GM12878 (cell line): ENCODE data around the gene TBC1D8. TPM values are rescaled to one million over a fixed set of nuclear protein-coding genes. Genes with fewer than 3 reads are reported as not detected.

Experiments used
- ATAC-seq: fragments of 200-7000 bp; cut with Tn5 transposase; 3 replicates; pipeline ENCODE4 v1.9.1; 2020; ENCODE audit warnings: mild to moderate bottlenecking, moderate library complexity
- BruUV-seq: library from RNA; stranded (reverse); fragments of 400-500 nt; replicated peaks from 2 replicates; lab custom pipeline; 2021; lab: Mats Ljungman, UMichigan
- CTCF ChIA-PET: fragments of 300-600 bp; sonication (Branson Sonifier 250); formaldehyde crosslinking; extraction: SDS; loops from one replicate; lab custom pipeline; 2021; ENCODE audit warnings: inconsistent platforms; lab: Yijun Ruan, JAX
- POLR2A ChIA-PET: fragments of 350-600 bp; formaldehyde crosslinking; extraction: SDS; loops from one replicate; lab custom pipeline; 2021; ENCODE audit warnings: inconsistent platforms; lab: Charles Lee
- RAD21 ChIA-PET: fragments of 300-600 bp; sonication (Branson Sonifier 250); formaldehyde crosslinking; loops from one replicate; lab custom pipeline; 2023; ENCODE audit warnings: antibody characterized with exemption; ENCODE audit not compliant: unreplicated experiment; lab: Charles Lee
- SMC1A ChIA-PET: fragments of 300-600 bp; sonication (Branson Sonifier 250); formaldehyde crosslinking; loops from one replicate; lab custom pipeline; 2023; ENCODE audit not compliant: unreplicated experiment, uncharacterized antibody; lab: Charles Lee
- DNase-seq: peaks from one replicate; pipeline ENCODE4 v3.0.0-alpha.2; 2011; ENCODE audit warnings: low read depth, low spot score
- FAIRE-seq: peaks from 3 replicates; lab custom pipeline; 2011; peaks lifted over from hg19 to GRCh38; lab: Jason Lieb, UNC
- H2AFZ ChIP-seq: 2 replicates; pipeline ENCODE4 v1.6.0; 2011; ENCODE audit warnings: low read depth, low read length, control low read depth; ENCODE audit not compliant: control insufficient read depth
- H3K27ac ChIP-seq: 2 replicates; pipeline ENCODE4 v1.5.1; 2011; ENCODE audit warnings: control low read depth; ENCODE audit not compliant: control insufficient read depth, insufficient read depth
- H3K27me3 ChIP-seq, 2 experiments: replicated peaks in 1 of 2; 2 replicates each; pipeline versions ENCODE4 v1.6.0 to v1.6.1; 2011; ENCODE audit warnings: low read length in 1 of 2; ENCODE audit not compliant: control insufficient read depth in 2 of 2, insufficient read depth in 2 of 2
- H3K36me3 ChIP-seq, 2 experiments: 2 replicates each; pipeline ENCODE4 v1.5.1; 2011; ENCODE audit warnings: low read length in 1 of 2; ENCODE audit not compliant: control insufficient read depth in 2 of 2, insufficient read depth in 2 of 2
- H3K4me1 ChIP-seq: 2 replicates; pipeline ENCODE4 v1.6.1; 2011; ENCODE audit warnings: mild to moderate bottlenecking, low read length, moderate library complexity, mixed read lengths; ENCODE audit not compliant: control insufficient read depth, insufficient read depth
- H3K4me2 ChIP-seq: 2 replicates; pipeline ENCODE4 v1.6.0; 2011; ENCODE audit warnings: control low read depth; ENCODE audit not compliant: control insufficient read depth, insufficient read depth
- H3K4me3 ChIP-seq: fragments of 200-600 bp; sonication (generic); 2 replicates; pipeline ENCODE4 v1.5.1; 2016
- H3K79me2 ChIP-seq: 2 replicates; pipeline ENCODE4 v1.6.0; 2011; ENCODE audit warnings: low read length; ENCODE audit not compliant: control insufficient read depth, insufficient read depth
- H3K9ac ChIP-seq: 2 replicates; pipeline ENCODE4 v1.8.0; 2011; ENCODE audit warnings: low read length, control low read depth, mixed read lengths; ENCODE audit not compliant: control insufficient read depth, insufficient read depth
- H3K9me3 ChIP-seq: replicated peaks from 3 replicates; pipeline ENCODE4 v1.5.1; 2011; ENCODE audit warnings: mild to moderate bottlenecking, low read length; ENCODE audit not compliant: control insufficient read depth, insufficient read depth
- H4K20me1 ChIP-seq: 2 replicates; pipeline ENCODE4 v1.6.0; 2011; ENCODE audit not compliant: control insufficient read depth, insufficient read depth
- CREB1 ChIP-seq: IDR thresholded peaks from 2 replicates; pipeline ENCODE4 v1.6.1; 2012; ENCODE audit warnings: low read depth, mild to moderate bottlenecking, inconsistent platforms
- IKZF1 ChIP-seq: fragments of 450-650 bp; conservative IDR thresholded peaks from 2 replicates; pipeline ENCODE4 v1.6.1; 2017; ENCODE audit warnings: antibody characterized with exemption, mild to moderate bottlenecking
- MEF2B ChIP-seq: fragments of 450-650 bp; IDR thresholded peaks from 2 replicates; pipeline ENCODE4 v1.6.1; 2018; ENCODE audit warnings: mild to moderate bottlenecking, moderate library complexity; ENCODE audit not compliant: partially characterized antibody, poor library complexity, severe bottlenecking
- SPI1 ChIP-seq: IDR thresholded peaks from 2 replicates; pipeline ENCODE4 v1.6.1; 2011; ENCODE audit warnings: low read depth, mild to moderate bottlenecking, low read length, moderate library complexity, borderline replicate concordance; ENCODE audit not compliant: insufficient read depth
- WGBS: methylation state at CpG from one replicate; pipeline ENCODE4 v1.1.6; 2016; ENCODE audit warnings: low lambda C conversion rate; ENCODE audit not compliant: insufficient replicate concordance, insufficient coverage; ENCODE audit errors: missing lambda C conversion rate; 5-methylcytosine and 5-hydroxymethylcytosine counted together
- in situ Hi-C: fragments of 300-500 bp; cut with MboI; formaldehyde crosslinking; loops from 9 replicates; pipeline ENCODE4 v1.14.3; 2018; ENCODE audit warnings: mixed read lengths
- intact Hi-C: fragments of 100-400 bp; cut with micrococcal nuclease; formaldehyde crosslinking; loops from one replicate; pipeline ENCODE4 v1.14.2; 2022; ENCODE audit not compliant: unreplicated experiment
- polyA plus RNA-seq, 11 experiments: library from polyadenylated mRNA; depleted of rRNA in 4 of 11; unstranded in 6 of 11; stranded (reverse) in 5 of 11; fragments of >200 nt; fragmentation: Nextera tagmentation in 4 of 11; fragmentation: Illumina TruSeq in 1 of 11; extraction: Ambion mirVana in 4 of 11; extraction: Trizol in 1 of 11; gene quantifications; 1 replicate in 1 of 11; 2 replicates in 10 of 11; pipeline versions ENCODE4 v1.2.1 to v1.2.3, GENCODE V29; 2011 to 2016; ENCODE audit warnings: inconsistent platforms in 2 of 11, missing spikeins in 2 of 11, low read depth in 1 of 11
- total RNA-seq, 4 experiments: library from RNA; depleted of rRNA in 3 of 4; stranded (reverse); fragments of >200 nt in 3 of 4; fragmentation: Illumina TruSeq in 1 of 4; extraction: Trizol in 1 of 4; gene quantifications; 2 replicates each; pipeline versions ENCODE4 v1.2.1 to v1.2.3, GENCODE V29; 2013 to 2021
- TF ChIP-seq, protein P1 (sequence below): fragments of 450-650 bp; formaldehyde crosslinking; IDR thresholded peaks from 2 replicates; pipeline ENCODE4 v1.5.0; 2022; ENCODE audit warnings: mild to moderate bottlenecking, missing genetic modification characterization
- TF ChIP-seq, protein P2 (sequence below): fragments of 450-650 bp; IDR thresholded peaks from 2 replicates; pipeline ENCODE4 v1.6.1; 2016; ENCODE audit warnings: mild to moderate bottlenecking

TBC1D8 gene
- total and polyA plus RNA-seq, 10 of the 15 experiments (the other 5 are each of a cell fraction or from before 2014, with no cell fraction given): 0.80 to 4.9 (median 4.4) TPM

DNA sequence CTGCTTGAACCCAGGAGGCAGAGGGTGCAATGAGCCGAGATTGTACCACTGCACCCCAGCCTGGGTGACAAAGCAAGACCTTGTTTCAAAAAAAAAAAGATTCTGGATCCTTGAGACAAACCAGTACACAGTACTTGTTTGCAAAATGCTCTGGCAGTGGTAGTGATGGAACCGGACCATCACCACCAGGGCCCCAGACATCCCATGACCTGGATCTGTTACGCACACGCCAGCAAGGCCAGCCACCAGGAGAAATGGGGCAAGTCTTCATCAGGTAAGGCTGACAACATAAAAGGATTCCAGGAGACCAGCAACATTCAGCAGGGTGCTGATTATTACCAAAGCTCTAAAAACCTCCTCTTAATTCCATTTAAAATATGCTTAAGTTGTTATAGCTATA is 35.5 kb downstream of the TBC1D8 start:
- ChIA-PET CTCF (no interaction called here), POLR2A (no interaction called here), SMC1A (interaction anchor here (1.1 kb wide), 1 partner anchor 84 kb away, joined by 3 read pairs; no protein-coding TSS in a partner anchor), RAD21 (no interaction called here)
- TF ChIP-seq, protein P1, sequence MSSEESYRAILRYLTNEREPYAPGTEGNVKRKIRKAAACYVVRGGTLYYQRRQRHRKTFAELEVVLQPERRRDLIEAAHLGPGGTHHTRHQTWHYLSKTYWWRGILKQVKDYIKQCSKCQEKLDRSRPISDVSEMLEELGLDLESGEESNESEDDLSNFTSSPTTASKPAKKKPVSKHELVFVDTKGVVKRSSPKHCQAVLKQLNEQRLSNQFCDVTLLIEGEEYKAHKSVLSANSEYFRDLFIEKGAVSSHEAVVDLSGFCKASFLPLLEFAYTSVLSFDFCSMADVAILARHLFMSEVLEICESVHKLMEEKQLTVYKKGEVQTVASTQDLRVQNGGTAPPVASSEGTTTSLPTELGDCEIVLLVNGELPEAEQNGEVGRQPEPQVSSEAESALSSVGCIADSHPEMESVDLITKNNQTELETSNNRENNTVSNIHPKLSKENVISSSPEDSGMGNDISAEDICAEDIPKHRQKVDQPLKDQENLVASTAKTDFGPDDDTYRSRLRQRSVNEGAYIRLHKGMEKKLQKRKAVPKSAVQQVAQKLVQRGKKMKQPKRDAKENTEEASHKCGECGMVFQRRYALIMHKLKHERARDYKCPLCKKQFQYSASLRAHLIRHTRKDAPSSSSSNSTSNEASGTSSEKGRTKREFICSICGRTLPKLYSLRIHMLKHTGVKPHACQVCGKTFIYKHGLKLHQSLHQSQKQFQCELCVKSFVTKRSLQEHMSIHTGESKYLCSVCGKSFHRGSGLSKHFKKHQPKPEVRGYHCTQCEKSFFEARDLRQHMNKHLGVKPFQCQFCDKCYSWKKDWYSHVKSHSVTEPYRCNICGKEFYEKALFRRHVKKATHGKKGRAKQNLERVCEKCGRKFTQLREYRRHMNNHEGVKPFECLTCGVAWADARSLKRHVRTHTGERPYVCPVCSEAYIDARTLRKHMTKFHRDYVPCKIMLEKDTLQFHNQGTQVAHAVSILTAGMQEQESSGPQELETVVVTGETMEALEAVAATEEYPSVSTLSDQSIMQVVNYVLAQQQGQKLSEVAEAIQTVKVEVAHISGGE: no peak
- TF ChIP-seq CREB1: no peak
- TF ChIP-seq SPI1: no peak
- no peak for TF ChIP-seq MEF2B
- TF ChIP-seq IKZF1: no peak
- TF ChIP-seq, protein P2, sequence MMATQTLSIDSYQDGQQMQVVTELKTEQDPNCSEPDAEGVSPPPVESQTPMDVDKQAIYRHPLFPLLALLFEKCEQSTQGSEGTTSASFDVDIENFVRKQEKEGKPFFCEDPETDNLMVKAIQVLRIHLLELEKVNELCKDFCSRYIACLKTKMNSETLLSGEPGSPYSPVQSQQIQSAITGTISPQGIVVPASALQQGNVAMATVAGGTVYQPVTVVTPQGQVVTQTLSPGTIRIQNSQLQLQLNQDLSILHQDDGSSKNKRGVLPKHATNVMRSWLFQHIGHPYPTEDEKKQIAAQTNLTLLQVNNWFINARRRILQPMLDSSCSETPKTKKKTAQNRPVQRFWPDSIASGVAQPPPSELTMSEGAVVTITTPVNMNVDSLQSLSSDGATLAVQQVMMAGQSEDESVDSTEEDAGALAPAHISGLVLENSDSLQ: no peak
- 63% methylated on average over 4 of the region's 4 CpGs for WGBS
- intact Hi-C loops: no loop called here
- no peaks in the 10 kb centered on the region for H3K9me3 ChIP-seq
- no peaks in the 10 kb centered on the region for H3K27me3 ChIP-seq
- in situ Hi-C loops: no loop called here
- no peak overlapping the region for H3K9ac ChIP-seq
- H3K79me2 ChIP-seq: no peaks in the 10 kb centered on the region
- no peak for DNase-seq
- no peaks in the 10 kb centered on the region for H4K20me1 ChIP-seq
- no peak overlapping the region for H3K4me2 ChIP-seq
- BruUV-seq: no TSS peak
- no peaks in the 10 kb centered on the region for H3K36me3 ChIP-seq
- no peak for FAIRE-seq
- peaks cover 18% of the 10 kb centered on the region for H3K4me1 ChIP-seq
- no peak for ATAC-seq
- no peak overlapping the region for H3K27ac ChIP-seq
- no peak overlapping the region for H2AFZ ChIP-seq
- H3K4me3 ChIP-seq: no peak overlapping the region
